T-cell (primary cell): Measurements from ENCODE around the gene CLIP2. TPM values are rescaled to one million over a fixed set of nuclear protein-coding genes. Genes with fewer than 3 reads are reported as not detected.

ENCODE experiments used
- ATAC-seq, 4 experiments: fragments of 200-7000 bp in 3 of 4; fragments of 150-1000 bp in 1 of 4; cut with Tn5 transposase; replicated peaks in 1 of 4; 1 replicate in 3 of 4; 2 replicates in 1 of 4; pipeline ENCODE4 v1.10.0; 2021; ENCODE audit warnings: moderate library complexity in 3 of 4, mild to moderate bottlenecking in 2 of 4, moderate number of reproducible peaks in 1 of 4
- CTCF ChIA-PET, 2 donors: fragments of 300-600 bp; sonication (Branson Sonifier 250); formaldehyde crosslinking; loops; one replicate each; lab custom pipeline; 2022; ENCODE audit warnings: antibody characterized with exemption in 2 of 2; lab: Charles Lee
- POLR2A ChIA-PET, 2 donors: fragments of 300-600 bp; sonication (Branson Sonifier 250); formaldehyde crosslinking; loops; one replicate each; lab custom pipeline; 2022; ENCODE audit warnings: antibody characterized with exemption in 2 of 2; lab: Charles Lee
- DNase-seq, 35 experiments: peaks; one replicate each; pipeline versions ENCODE4 v3.0.0 to v3.0.0-alpha.2; 2013 to 2023
- H3K27ac ChIP-seq: one replicate; pipeline ENCODE4 v1.5.1; 2013; ENCODE audit warnings: low read length
- H3K27me3 ChIP-seq, 2 experiments: replicated peaks in 1 of 2; 1 replicate in 1 of 2; 2 replicates in 1 of 2; pipeline versions ENCODE4 v1.6.1 to v1.7.0; 2013; ENCODE audit warnings: low read length in 1 of 2, mixed read lengths in 1 of 2; ENCODE audit not compliant: control insufficient read depth in 2 of 2, insufficient read depth in 2 of 2; ENCODE audit errors: extremely low read depth in 1 of 2
- H3K36me3 ChIP-seq, 2 donors: 1 replicate in 1 of 2; 2 replicates in 1 of 2; pipeline versions ENCODE4 v1.6.1 to v1.7.0; 2013; ENCODE audit warnings: low read length in 1 of 2; ENCODE audit not compliant: control insufficient read depth in 2 of 2, insufficient read depth in 1 of 2; ENCODE audit errors: extremely low read depth in 1 of 2
- H3K4me1 ChIP-seq, 2 experiments: 1 replicate in 1 of 2; 2 replicates in 1 of 2; pipeline versions ENCODE4 v1.6.1 to v1.7.0; 2013; ENCODE audit warnings: low read length in 2 of 2, mixed read lengths in 1 of 2; ENCODE audit not compliant: insufficient read depth in 2 of 2, control insufficient read depth in 1 of 2; ENCODE audit errors: extremely low read depth in 1 of 2
- H3K4me3 ChIP-seq, 2 donors: 1 replicate in 1 of 2; 2 replicates in 1 of 2; pipeline versions ENCODE4 v1.5.1 to v1.7.0; 2013; ENCODE audit warnings: mild to moderate bottlenecking in 2 of 2, low read length in 1 of 2, moderate library complexity in 1 of 2; ENCODE audit not compliant: control insufficient read depth in 1 of 2; ENCODE audit errors: extremely low read depth in 1 of 2
- H3K9me3 ChIP-seq: 2 replicates; pipeline ENCODE4 v1.7.0; 2013
- H3K27ac Mint-ChIP-seq, 2 donors: one replicate each; pipeline ENCODE4 v1.8.0; 2020 to 2021; ENCODE audit warnings: mild to moderate bottlenecking in 2 of 2, mixed read lengths in 2 of 2
- H3K27me3 Mint-ChIP-seq, 2 donors: one replicate each; pipeline ENCODE4 v1.8.0; 2021 to 2022; ENCODE audit warnings: mixed read lengths in 2 of 2
- H3K36me3 Mint-ChIP-seq: one replicate; pipeline ENCODE4 v1.8.0; 2021; ENCODE audit warnings: mixed read lengths
- H3K4me1 Mint-ChIP-seq, 3 donors: one replicate each; pipeline ENCODE4 v1.8.0; 2020 to 2022; ENCODE audit warnings: mixed read lengths in 3 of 3, mild to moderate bottlenecking in 1 of 3
- H3K4me3 Mint-ChIP-seq, 3 donors: one replicate each; pipeline ENCODE4 v1.8.0; 2020 to 2022; ENCODE audit warnings: mild to moderate bottlenecking in 3 of 3, mixed read lengths in 3 of 3, moderate library complexity in 3 of 3
- H3K9me3 Mint-ChIP-seq, 3 donors: one replicate each; pipeline ENCODE4 v1.8.0; 2020 to 2022; ENCODE audit warnings: mixed read lengths in 3 of 3
- WGBS: methylation state at CpG from one replicate; pipeline ENCODE4 v1.1.5; 2013; ENCODE audit warnings: missing lambda C conversion rate; ENCODE audit not compliant: insufficient coverage; 5-methylcytosine and 5-hydroxymethylcytosine counted together
- total RNA-seq, 35 experiments: library from RNA in 6 of 35; stranded (reverse) in 6 of 35; fragments of 120-200 nt in 1 of 35; gene quantifications; one replicate each; pipeline versions ENCODE4 v1.2.1 to v1.2.4 and lab custom pipeline; 2013 to 2026

The CLIP2 gene
- total RNA-seq, 5 donors from 2014 or later (not counting 1 experiment from before 2014, with no cell fraction given): 3.1 to 8.5 (median 6.3) TPM

DNA sequence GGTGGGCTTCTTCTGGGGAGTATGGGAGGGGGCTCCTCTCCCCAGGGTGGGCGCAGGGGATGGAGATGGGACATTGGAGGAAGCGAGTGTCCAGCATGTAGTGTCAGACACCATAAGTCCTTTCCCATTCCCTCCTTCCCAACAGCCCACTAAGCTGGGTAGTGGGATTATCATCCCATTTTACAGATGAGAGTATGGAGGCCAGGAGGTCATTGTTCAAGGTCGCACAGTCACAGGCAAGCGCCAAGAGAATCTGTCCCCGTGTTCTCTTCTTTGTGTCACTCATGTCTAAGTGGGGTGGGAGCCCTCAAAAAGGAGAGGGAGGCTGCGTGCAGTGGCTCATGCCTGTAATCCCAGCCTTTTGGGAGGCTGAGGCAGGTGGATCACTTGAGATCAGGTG lies 64.8 kb downstream of the CLIP2 start:
- Histone ChIP-seq H3K36me3 (no peaks in the 10 kb centered on the region), H3K27ac (no peak overlapping the region), H3K4me1 (no peaks in the 10 kb centered on the region), H3K27me3 (no peaks in the 10 kb centered on the region), H3K9me3 (no peaks in the 10 kb centered on the region), H3K4me3 (no peak overlapping the region)
- no peak overlapping the region for H3K4me3 Mint-ChIP-seq
- CTCF ChIA-PET: no interaction called here
- POLR2A ChIA-PET: no interaction called here
- no peaks in the 10 kb centered on the region for H3K4me1 Mint-ChIP-seq
- ATAC-seq (no peak), DNase-seq (no peak)
- H3K9me3 Mint-ChIP-seq: peaks cover 0 to 9% (median 0%) of the 10 kb centered on the region in 3 donors
- peaks cover 5% of the 10 kb centered on the region for H3K36me3 Mint-ChIP-seq
- no CpG with 5 or more reads among the region's 6 CpGs for WGBS
- no peaks in the 10 kb centered on the region for H3K27me3 Mint-ChIP-seq
- no peak overlapping the region for H3K27ac Mint-ChIP-seq

DNA sequence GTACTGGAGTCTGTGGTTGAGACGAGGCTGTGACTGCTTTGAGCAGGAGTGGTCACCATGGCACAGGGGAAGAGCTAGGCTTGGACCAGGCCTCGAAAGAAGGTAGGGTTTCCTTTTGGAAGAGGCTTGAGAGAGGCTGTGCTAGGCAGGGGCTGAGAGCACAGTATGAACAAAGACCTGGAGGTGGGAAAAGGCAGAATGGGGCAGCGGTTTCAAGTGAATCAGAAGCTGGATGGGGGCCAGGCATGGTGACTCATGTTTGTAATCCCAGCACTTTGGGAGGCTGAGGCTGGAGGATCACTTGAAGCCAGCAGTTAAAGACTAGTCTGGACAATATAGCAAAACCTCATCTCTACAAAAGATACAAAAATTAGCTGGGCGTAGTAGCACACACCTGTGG lies 65.9 kb downstream of the CLIP2 start:
- Histone ChIP-seq H3K4me3 (no peak overlapping the region), H3K9me3 (no peaks in the 10 kb centered on the region), H3K27me3 (no peaks in the 10 kb centered on the region), H3K4me1 (no peaks in the 10 kb centered on the region), H3K27ac (no peak overlapping the region), H3K36me3 (no peaks in the 10 kb centered on the region)
- no peak overlapping the region for H3K27ac Mint-ChIP-seq
- POLR2A ChIA-PET: no interaction called here
- peaks cover 9% of the 10 kb centered on the region for H3K36me3 Mint-ChIP-seq
- H3K4me1 Mint-ChIP-seq: no peaks in the 10 kb centered on the region
- ATAC-seq: no peak
- no peaks in the 10 kb centered on the region for H3K27me3 Mint-ChIP-seq
- DNase-seq: no peak
- peaks cover 0 to 9% (median 0%) of the 10 kb centered on the region in 3 donors for H3K9me3 Mint-ChIP-seq
- no peak overlapping the region for H3K4me3 Mint-ChIP-seq
- 66% methylated on average over 3 of the region's 4 CpGs for WGBS
- CTCF ChIA-PET: no interaction called here

- no peaks in the 10 kb centered on the region for H3K36me3 ChIP-seq
- Mint-ChIP-seq H3K4me1 (no peaks in the 10 kb centered on the region), H3K27ac (no peak overlapping the region), H3K36me3 (peaks cover 9% of the 10 kb centered on the region), H3K9me3 (peaks cover 0 to 9% (median 0%) of the 10 kb centered on the region in 3 donors), H3K27me3 (no peaks in the 10 kb centered on the region), H3K4me3 (no peak overlapping the region)
- no peak overlapping the region for H3K4me3 ChIP-seq
- no peaks in the 10 kb centered on the region for H3K27me3 ChIP-seq
- no peaks in the 10 kb centered on the region for H3K9me3 ChIP-seq
- no peaks in the 10 kb centered on the region for H3K4me1 ChIP-seq
- ChIA-PET POLR2A (no interaction called here), CTCF (no interaction called here)
- no peak overlapping the region for H3K27ac ChIP-seq
- DNase-seq: no peak
- 96% methylated on average over 7 of the region's 10 CpGs for whole genome bisulfite sequencing
- ATAC-seq: no peak
Measured at GRCh38 chr7:74356589-74357315, 67.5 kb downstream of the CLIP2 start.

- whole genome bisulfite sequencing: 96% methylated on average over 8 of the region's 11 CpGs
- Mint-ChIP-seq H3K27me3 (no peaks in the 10 kb centered on the region), H3K9me3 (peaks cover 0 to 9% (median 0%) of the 10 kb centered on the region in 3 donors), H3K4me1 (no peaks in the 10 kb centered on the region), H3K27ac (no peak overlapping the region), H3K4me3 (no peak overlapping the region), H3K36me3 (peaks cover 9% of the 10 kb centered on the region)
- POLR2A ChIA-PET: no interaction called here
- ATAC-seq (no peak), DNase-seq (no peak)
- Histone ChIP-seq H3K9me3 (no peaks in the 10 kb centered on the region), H3K4me3 (no peak overlapping the region), H3K27me3 (no peaks in the 10 kb centered on the region), H3K4me1 (no peaks in the 10 kb centered on the region), H3K27ac (no peak overlapping the region), H3K36me3 (no peaks in the 10 kb centered on the region)
- CTCF ChIA-PET: no interaction called here
Measured at GRCh38 chr7:74360008-74360407, 70.8 kb downstream of the CLIP2 start.

DNA sequence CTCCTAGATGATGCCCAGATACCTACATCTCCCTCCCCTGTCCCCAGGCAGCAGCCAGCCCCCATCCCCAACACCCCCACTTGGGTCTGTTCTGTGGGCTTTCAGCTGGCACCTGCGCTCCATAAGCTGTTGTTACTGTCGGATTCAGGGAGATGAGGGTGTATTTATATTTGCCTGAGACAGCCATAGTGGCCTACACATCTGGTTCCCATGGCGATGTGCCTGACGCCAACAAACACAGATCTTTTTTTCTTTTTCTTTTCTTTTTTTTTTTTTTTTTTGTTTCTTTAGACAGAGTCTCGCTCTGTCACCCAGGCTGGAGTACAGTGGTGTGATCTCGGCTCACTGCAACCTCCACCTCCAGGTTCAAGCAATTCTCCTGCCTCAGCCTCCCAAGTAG lies 73.1 kb downstream of the CLIP2 start:
- ChIA-PET CTCF (interaction anchor here in 1 of 2 donors (0.6 kb wide), 1 partner anchor 38 kb away, joined by 3 read pairs; no protein-coding TSS in a partner anchor), POLR2A (interaction anchor here in 1 of 2 donors (0.7 kb wide), 1 partner anchor 90 kb away, joined by 8 read pairs; no protein-coding TSS in a partner anchor)
- no peaks in the 10 kb centered on the region for H3K9me3 Mint-ChIP-seq
- DNase-seq: no peak
- Histone ChIP-seq H3K27me3 (no peaks in the 10 kb centered on the region), H3K27ac (no peak overlapping the region), H3K4me1 (no peaks in the 10 kb centered on the region), H3K4me3 (no peak overlapping the region), H3K36me3 (no peaks in the 10 kb centered on the region), H3K9me3 (no peaks in the 10 kb centered on the region)
- no CpG with 5 or more reads among the region's 6 CpGs for WGBS
- H3K27me3 Mint-ChIP-seq: no peaks in the 10 kb centered on the region
- no peak overlapping the region for H3K4me3 Mint-ChIP-seq
- H3K27ac Mint-ChIP-seq: no peak overlapping the region
- H3K4me1 Mint-ChIP-seq: no peaks in the 10 kb centered on the region
- peaks cover 3% of the 10 kb centered on the region for H3K36me3 Mint-ChIP-seq
- ATAC-seq: no peak

- Histone ChIP-seq H3K36me3 (no peaks in the 10 kb centered on the region), H3K4me3 (no peak overlapping the region), H3K27me3 (no peaks in the 10 kb centered on the region), H3K27ac (no peak overlapping the region), H3K4me1 (no peaks in the 10 kb centered on the region), H3K9me3 (no peaks in the 10 kb centered on the region)
- H3K4me1 Mint-ChIP-seq: no peaks in the 10 kb centered on the region
- 93% methylated on average over 6 of the region's 7 CpGs for WGBS
- CTCF ChIA-PET: no interaction called here
- H3K9me3 Mint-ChIP-seq: no peaks in the 10 kb centered on the region
- DNase-seq: no peak
- peaks cover 3% of the 10 kb centered on the region for H3K36me3 Mint-ChIP-seq
- no peaks in the 10 kb centered on the region for H3K27me3 Mint-ChIP-seq
- no peak overlapping the region for H3K27ac Mint-ChIP-seq
- no peak overlapping the region for H3K4me3 Mint-ChIP-seq
- ATAC-seq: no peak
- POLR2A ChIA-PET: no interaction called here
Measured at GRCh38 chr7:74364061-74364460, 74.9 kb downstream of the CLIP2 start.
